Measurements from ENCODE around the gene TRABD2A. TPM values are rescaled to one million over a fixed set of nuclear protein-coding genes. Genes with fewer than 3 reads are reported as not detected.

Gene TRABD2A
- total RNA-seq, 2 experiments from 2014 or later, result 166 to 170 TPM

DNA sequence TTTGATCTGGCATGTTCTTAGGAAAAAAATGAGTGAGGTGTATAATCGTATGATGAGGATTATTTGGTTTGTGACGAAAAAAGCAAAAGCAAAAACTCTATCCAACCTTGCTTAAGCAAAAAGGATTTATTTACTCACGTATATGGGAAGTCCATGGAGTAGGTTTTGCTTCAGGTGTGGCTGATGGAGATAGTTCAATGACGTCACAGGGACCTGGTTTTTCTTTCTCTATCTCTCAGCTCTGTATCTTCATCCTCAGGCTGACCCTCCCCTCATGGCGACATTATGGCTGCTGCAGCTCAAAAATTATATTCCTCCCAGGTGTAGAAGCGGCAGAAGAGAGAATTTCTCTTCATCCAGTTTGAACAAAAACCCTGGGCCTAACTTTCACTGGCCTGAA, 33.5 kb upstream of the TRABD2A start:
- DNase-seq, result no peak
- H3K4me3 ChIP-seq (ENCODE audit: low read length), result no peak overlapping the region
- H3K9me3 ChIP-seq (ENCODE audit: control insufficient read depth in 1 of 2, insufficient read depth in 1 of 2, low read length in 2 of 2), result peaks cover 0 to 5% of the 10 kb centered on the region in 2 experiments
- H3K4me3 Mint-ChIP-seq, result no peak overlapping the region
- TF ChIP-seq, protein P1, sequence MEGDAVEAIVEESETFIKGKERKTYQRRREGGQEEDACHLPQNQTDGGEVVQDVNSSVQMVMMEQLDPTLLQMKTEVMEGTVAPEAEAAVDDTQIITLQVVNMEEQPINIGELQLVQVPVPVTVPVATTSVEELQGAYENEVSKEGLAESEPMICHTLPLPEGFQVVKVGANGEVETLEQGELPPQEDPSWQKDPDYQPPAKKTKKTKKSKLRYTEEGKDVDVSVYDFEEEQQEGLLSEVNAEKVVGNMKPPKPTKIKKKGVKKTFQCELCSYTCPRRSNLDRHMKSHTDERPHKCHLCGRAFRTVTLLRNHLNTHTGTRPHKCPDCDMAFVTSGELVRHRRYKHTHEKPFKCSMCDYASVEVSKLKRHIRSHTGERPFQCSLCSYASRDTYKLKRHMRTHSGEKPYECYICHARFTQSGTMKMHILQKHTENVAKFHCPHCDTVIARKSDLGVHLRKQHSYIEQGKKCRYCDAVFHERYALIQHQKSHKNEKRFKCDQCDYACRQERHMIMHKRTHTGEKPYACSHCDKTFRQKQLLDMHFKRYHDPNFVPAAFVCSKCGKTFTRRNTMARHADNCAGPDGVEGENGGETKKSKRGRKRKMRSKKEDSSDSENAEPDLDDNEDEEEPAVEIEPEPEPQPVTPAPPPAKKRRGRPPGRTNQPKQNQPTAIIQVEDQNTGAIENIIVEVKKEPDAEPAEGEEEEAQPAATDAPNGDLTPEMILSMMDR (IDR thresholded peaks at IDR 0.05), result no peak
- POLR2A ChIA-PET, result interaction anchor here (0.7 kb wide), 1 partner anchor 20 kb away, joined by 3 read pairs; no protein-coding TSS in a partner anchor
- H3K4me1 ChIP-seq (ENCODE audit: insufficient read depth, low read length), result peaks cover 14% of the 10 kb centered on the region
- H3K36me3 Mint-ChIP-seq (ENCODE audit: low read depth), result no peaks in the 10 kb centered on the region
- no peak for ATAC-seq (ENCODE audit: poor library complexity)
- peaks cover 29% of the 10 kb centered on the region for H3K4me1 Mint-ChIP-seq (ENCODE audit: low read depth)
- CTCF ChIA-PET, result interaction anchor here (4.2 kb wide), 1 partner anchor 11 kb away, joined by 27 read pairs; no protein-coding TSS in a partner anchor
- H3K36me3 ChIP-seq (ENCODE audit: insufficient read depth, low read length), result no peaks in the 10 kb centered on the region
- no peak overlapping the region for H3K27ac ChIP-seq (ENCODE audit: low read depth in 1 of 2, low read length in 2 of 2)
- H3K27me3 Mint-ChIP-seq, result no peaks in the 10 kb centered on the region
- no peaks in the 10 kb centered on the region for H3K27me3 ChIP-seq (ENCODE audit: control insufficient read depth in 1 of 2, insufficient read depth in 2 of 2, low read length in 2 of 2)
- peaks cover 8% of the 10 kb centered on the region for H3K9me3 Mint-ChIP-seq
- no peak overlapping the region for H3K27ac Mint-ChIP-seq
- intact Hi-C loops (cut with DNase I, micrococcal nuclease), result no loop called here

DNA sequence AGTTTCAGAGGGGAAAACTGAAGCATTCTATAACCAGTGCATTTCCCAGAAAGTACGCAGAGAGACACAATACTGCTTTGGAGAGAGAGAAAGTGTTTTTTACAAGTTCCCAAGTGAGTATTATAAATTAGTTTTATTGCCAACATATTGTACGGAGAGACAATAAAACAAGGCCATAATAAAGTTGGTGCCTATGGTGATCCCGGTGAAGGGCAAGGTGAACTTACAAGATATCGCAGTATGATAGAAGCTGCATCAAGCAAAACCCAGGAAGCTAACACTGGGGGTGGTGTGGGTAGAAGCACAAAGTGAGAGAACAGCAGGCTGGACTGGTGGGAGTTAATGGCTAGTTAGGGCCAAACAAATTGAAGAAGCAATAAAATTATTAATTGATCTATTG, 32.1 kb upstream of the TRABD2A start:
- H3K9me3 Mint-ChIP-seq, result peaks cover 16% of the 10 kb centered on the region
- H3K4me1 Mint-ChIP-seq (ENCODE audit: low read depth), result peaks cover 31% of the 10 kb centered on the region
- H3K27me3 ChIP-seq (ENCODE audit: control insufficient read depth in 1 of 2, insufficient read depth in 2 of 2, low read length in 2 of 2), result no peaks in the 10 kb centered on the region
- H3K9me3 ChIP-seq (ENCODE audit: control insufficient read depth in 1 of 2, insufficient read depth in 1 of 2, low read length in 2 of 2), result peaks cover 0 to 9% of the 10 kb centered on the region in 2 experiments
- CTCF ChIA-PET, result interaction anchor here (4.2 kb wide), 1 partner anchor 12 kb away, joined by 27 read pairs; no protein-coding TSS in a partner anchor
- H3K27ac Mint-ChIP-seq, result no peak overlapping the region
- no peak overlapping the region for H3K4me3 ChIP-seq (ENCODE audit: low read length)
- DNase-seq (no peak), ATAC-seq (ENCODE audit: poor library complexity) (no peak)
- no peaks in the 10 kb centered on the region for H3K36me3 ChIP-seq (ENCODE audit: insufficient read depth, low read length)
- TF ChIP-seq, protein P1 (IDR thresholded peaks at IDR 0.05), result no peak
- peaks cover 16% of the 10 kb centered on the region for H3K4me1 ChIP-seq (ENCODE audit: insufficient read depth, low read length)
- no peak overlapping the region for H3K27ac ChIP-seq (ENCODE audit: low read depth in 1 of 2, low read length in 2 of 2)
- H3K27me3 Mint-ChIP-seq, result no peaks in the 10 kb centered on the region
- intact Hi-C loops (cut with DNase I, micrococcal nuclease), result no loop called here
- POLR2A ChIA-PET, result interaction anchor here (0.6 kb wide), 1 partner anchor 1490 kb away, joined by 4 read pairs; no protein-coding TSS in a partner anchor
- peaks cover 8% of the 10 kb centered on the region for H3K36me3 Mint-ChIP-seq (ENCODE audit: low read depth)
- no peak overlapping the region for H3K4me3 Mint-ChIP-seq

- Histone ChIP-seq H3K9me3 (ENCODE audit: control insufficient read depth in 1 of 2, insufficient read depth in 1 of 2, low read length in 2 of 2) (peaks cover 0 to 11% of the 10 kb centered on the region in 2 experiments), H3K27me3 (ENCODE audit: control insufficient read depth in 1 of 2, insufficient read depth in 2 of 2, low read length in 2 of 2) (no peaks in the 10 kb centered on the region), H3K4me3 (ENCODE audit: low read length) (no peak overlapping the region), H3K36me3 (ENCODE audit: insufficient read depth, low read length) (peaks cover 11% of the 10 kb centered on the region), H3K4me1 (ENCODE audit: insufficient read depth, low read length) (peaks cover 26% of the 10 kb centered on the region), H3K27ac (ENCODE audit: low read depth in 1 of 2, low read length in 2 of 2) (no peak overlapping the region)
- peaks cover 18% of the 10 kb centered on the region for H3K9me3 Mint-ChIP-seq
- ChIA-PET CTCF (interaction anchor here (0.6 to 4.2 kb wide), 3 partner anchors 10 to 111 kb away, joined by 4 to 27 read pairs (median 7); no protein-coding TSS in a partner anchor), POLR2A (interaction anchor here (1.4 kb wide), 1 partner anchor 9 kb away, joined by 3 read pairs; no protein-coding TSS in a partner anchor)
- no peak overlapping the region for H3K4me3 Mint-ChIP-seq
- DNase-seq (no peak), ATAC-seq (ENCODE audit: poor library complexity) (no peak)
- H3K27me3 Mint-ChIP-seq, result no peaks in the 10 kb centered on the region
- intact Hi-C loops (cut with DNase I, micrococcal nuclease), result no loop called here
- peaks cover 22% of the 10 kb centered on the region for H3K36me3 Mint-ChIP-seq (ENCODE audit: low read depth)
- H3K4me1 Mint-ChIP-seq (ENCODE audit: low read depth), result peaks cover 39% of the 10 kb centered on the region
- H3K27ac Mint-ChIP-seq, result no peak overlapping the region
- TF ChIP-seq, protein P1 (IDR thresholded peaks at IDR 0.05), result no peak
These were observed 30.3 kb upstream of the TRABD2A start for GRCh38 chr2:84911135-84911678.
